ENCODE measurements around the gene INSIG1. TPM values are rescaled to one million over a fixed set of nuclear protein-coding genes. Genes with fewer than 3 reads are reported as not detected.

Gene INSIG1
- total and polyA plus RNA-seq, 4 donors, result 118 to 219 (median 193) TPM

DNA sequence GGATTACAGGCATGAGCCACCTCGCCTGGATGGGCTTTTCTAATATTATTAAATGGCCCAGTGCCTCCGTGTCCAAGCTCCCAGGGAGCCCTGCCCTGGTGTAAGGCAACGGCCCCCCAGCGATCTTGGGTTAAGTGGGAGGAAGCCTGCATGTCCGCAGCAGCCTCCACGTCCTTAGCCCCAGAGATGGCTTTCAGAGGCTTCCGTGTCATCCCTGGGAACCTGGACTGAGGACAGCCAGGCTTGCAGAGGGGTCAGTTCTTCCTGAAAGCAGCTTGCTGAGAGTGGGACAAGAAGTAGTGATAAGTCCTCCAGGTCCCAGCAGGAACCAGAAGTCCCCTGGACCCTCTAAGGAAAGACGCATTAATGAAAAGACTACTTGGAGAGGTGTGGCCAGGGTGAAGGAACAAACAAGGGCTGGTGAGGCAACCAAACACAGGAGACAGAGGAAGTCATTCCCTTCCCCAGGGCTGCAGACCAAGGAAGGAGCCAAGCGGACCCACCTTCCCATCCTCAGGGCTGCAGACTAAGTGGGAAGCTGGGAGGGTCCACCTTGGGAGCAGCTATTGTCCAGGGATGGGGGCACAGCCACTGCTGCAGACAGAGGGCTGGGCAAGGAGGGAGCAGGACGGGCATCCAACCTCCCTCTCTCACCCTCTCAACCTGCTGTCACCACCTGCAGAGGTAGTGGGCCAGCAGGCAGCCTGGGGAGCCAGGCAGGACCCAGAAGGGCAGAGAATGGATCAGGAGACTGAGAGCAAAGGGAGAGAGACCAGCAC is 13.0 kb upstream of the INSIG1 start (continued):
- no peak for TF ChIP-seq RAD21 (IDR thresholded peaks at IDR 0.05)

DNA sequence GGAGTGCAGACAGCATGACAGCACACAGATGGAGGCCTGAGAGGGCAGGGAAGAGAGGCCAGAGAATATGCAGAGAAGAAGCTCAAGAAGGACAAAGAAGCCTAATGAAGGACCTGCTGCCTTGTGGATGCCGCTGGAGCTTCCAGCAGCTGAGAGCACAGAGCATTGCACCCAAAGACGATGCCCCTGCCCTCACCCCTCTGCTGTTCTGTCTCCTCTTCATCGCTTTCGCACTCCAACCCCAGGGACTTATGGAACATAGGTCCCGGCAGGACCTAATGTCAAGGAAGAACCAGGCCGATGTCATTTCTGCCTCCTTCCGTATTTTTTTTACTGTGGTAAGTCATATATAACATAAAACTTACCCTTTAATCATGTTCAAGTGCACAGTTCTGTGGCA is 12.3 kb upstream of the INSIG1 start:
- TF ChIP-seq, protein P1, sequence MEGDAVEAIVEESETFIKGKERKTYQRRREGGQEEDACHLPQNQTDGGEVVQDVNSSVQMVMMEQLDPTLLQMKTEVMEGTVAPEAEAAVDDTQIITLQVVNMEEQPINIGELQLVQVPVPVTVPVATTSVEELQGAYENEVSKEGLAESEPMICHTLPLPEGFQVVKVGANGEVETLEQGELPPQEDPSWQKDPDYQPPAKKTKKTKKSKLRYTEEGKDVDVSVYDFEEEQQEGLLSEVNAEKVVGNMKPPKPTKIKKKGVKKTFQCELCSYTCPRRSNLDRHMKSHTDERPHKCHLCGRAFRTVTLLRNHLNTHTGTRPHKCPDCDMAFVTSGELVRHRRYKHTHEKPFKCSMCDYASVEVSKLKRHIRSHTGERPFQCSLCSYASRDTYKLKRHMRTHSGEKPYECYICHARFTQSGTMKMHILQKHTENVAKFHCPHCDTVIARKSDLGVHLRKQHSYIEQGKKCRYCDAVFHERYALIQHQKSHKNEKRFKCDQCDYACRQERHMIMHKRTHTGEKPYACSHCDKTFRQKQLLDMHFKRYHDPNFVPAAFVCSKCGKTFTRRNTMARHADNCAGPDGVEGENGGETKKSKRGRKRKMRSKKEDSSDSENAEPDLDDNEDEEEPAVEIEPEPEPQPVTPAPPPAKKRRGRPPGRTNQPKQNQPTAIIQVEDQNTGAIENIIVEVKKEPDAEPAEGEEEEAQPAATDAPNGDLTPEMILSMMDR (IDR thresholded peaks at IDR 0.05; ENCODE audit: low read depth, low read length, missing input control), result no peak
- TF ChIP-seq HNF4G (IDR thresholded peaks at IDR 0.05) (no peak), HNF4A (conservative IDR thresholded peaks at IDR 0.05) (no peak), FOXA1 (IDR thresholded peaks at IDR 0.05) (no peak), NR2F2 (IDR thresholded peaks at IDR 0.05) (no peak), YY1 (IDR thresholded peaks at IDR 0.05) (no peak), GABPA (IDR thresholded peaks at IDR 0.05 in 1 of 2, conservative IDR thresholded peaks at IDR 0.05 in 1 of 2) (no peak), EGR1 (IDR thresholded peaks at IDR 0.05; ENCODE audit: low read depth in 2 of 2) (no peak)
- TF ChIP-seq, protein P2, sequence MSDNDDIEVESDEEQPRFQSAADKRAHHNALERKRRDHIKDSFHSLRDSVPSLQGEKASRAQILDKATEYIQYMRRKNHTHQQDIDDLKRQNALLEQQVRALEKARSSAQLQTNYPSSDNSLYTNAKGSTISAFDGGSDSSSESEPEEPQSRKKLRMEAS (IDR thresholded peaks at IDR 0.05), result no peak
- TF ChIP-seq, protein P3, sequence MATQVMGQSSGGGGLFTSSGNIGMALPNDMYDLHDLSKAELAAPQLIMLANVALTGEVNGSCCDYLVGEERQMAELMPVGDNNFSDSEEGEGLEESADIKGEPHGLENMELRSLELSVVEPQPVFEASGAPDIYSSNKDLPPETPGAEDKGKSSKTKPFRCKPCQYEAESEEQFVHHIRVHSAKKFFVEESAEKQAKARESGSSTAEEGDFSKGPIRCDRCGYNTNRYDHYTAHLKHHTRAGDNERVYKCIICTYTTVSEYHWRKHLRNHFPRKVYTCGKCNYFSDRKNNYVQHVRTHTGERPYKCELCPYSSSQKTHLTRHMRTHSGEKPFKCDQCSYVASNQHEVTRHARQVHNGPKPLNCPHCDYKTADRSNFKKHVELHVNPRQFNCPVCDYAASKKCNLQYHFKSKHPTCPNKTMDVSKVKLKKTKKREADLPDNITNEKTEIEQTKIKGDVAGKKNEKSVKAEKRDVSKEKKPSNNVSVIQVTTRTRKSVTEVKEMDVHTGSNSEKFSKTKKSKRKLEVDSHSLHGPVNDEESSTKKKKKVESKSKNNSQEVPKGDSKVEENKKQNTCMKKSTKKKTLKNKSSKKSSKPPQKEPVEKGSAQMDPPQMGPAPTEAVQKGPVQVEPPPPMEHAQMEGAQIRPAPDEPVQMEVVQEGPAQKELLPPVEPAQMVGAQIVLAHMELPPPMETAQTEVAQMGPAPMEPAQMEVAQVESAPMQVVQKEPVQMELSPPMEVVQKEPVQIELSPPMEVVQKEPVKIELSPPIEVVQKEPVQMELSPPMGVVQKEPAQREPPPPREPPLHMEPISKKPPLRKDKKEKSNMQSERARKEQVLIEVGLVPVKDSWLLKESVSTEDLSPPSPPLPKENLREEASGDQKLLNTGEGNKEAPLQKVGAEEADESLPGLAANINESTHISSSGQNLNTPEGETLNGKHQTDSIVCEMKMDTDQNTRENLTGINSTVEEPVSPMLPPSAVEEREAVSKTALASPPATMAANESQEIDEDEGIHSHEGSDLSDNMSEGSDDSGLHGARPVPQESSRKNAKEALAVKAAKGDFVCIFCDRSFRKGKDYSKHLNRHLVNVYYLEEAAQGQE (IDR thresholded peaks at IDR 0.05), result no peak
- Histone ChIP-seq H3K4me1 (ENCODE audit: control insufficient read depth in 4 of 4, insufficient read depth in 4 of 4, low read length in 3 of 4) (peaks cover 0 to 6% (median 0%) of the 10 kb centered on the region in 4 donors), H3K36me3 (ENCODE audit: control insufficient read depth in 4 of 4, insufficient read depth in 3 of 4, low read depth in 1 of 4, low read length in 3 of 4) (no peaks in the 10 kb centered on the region), H3K27me3 (ENCODE audit: control insufficient read depth in 4 of 4, insufficient read depth in 4 of 4, low read length in 3 of 4) (no peaks in the 10 kb centered on the region), H3K4me3 (ENCODE audit: low read depth in 1 of 3, low read length in 3 of 3) (no peak overlapping the region), H3K9ac (ENCODE audit: low read depth in 1 of 2, low read length in 2 of 2) (no peak overlapping the region), H3K27ac (ENCODE audit: low read depth in 1 of 2, low read length in 2 of 2) (no peak overlapping the region), H3K9me3 (ENCODE audit: control insufficient read depth in 4 of 4, low read length in 3 of 4) (no peaks in the 10 kb centered on the region)
- WGBS, result 93% methylated on average over 7 of the region's 7 CpGs
- no peak for DNase-seq (ENCODE audit: low spot score)

DNA sequence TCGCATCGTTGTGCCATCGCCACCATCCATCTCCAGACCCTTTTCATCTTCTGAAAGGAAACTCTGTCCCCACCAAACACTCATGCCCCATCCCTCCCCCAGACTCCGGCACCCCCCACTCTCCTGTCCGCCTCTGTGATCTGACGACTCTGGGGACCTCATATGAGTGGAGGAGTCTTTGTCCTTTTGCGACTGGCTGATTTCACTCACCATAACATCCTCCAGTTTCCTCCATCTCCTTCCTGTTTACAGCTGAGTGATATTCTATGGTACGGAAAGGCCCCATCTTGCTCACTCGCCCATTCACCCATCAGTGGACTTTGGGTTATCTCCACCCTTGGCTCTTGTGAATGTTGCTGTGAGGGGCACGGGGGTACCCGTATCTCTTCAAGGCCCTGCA is 11.8 kb upstream of the INSIG1 start:
- no peak overlapping the region for H3K27ac ChIP-seq (ENCODE audit: low read depth in 1 of 2, low read length in 2 of 2)
- no peaks in the 10 kb centered on the region for H3K27me3 ChIP-seq (ENCODE audit: control insufficient read depth in 4 of 4, insufficient read depth in 4 of 4, low read length in 3 of 4)
- peaks cover 0 to 6% (median 1%) of the 10 kb centered on the region in 4 donors for H3K4me1 ChIP-seq (ENCODE audit: control insufficient read depth in 4 of 4, insufficient read depth in 4 of 4, low read length in 3 of 4)
- 84% methylated on average over 11 of the region's 11 CpGs for WGBS
- no peak overlapping the region for H3K9ac ChIP-seq (ENCODE audit: low read depth in 1 of 2, low read length in 2 of 2)
- DNase-seq (ENCODE audit: low spot score), result no peak
- no peaks in the 10 kb centered on the region for H3K36me3 ChIP-seq (ENCODE audit: control insufficient read depth in 4 of 4, insufficient read depth in 3 of 4, low read depth in 1 of 4, low read length in 3 of 4)
- TF ChIP-seq, protein P3 (IDR thresholded peaks at IDR 0.05), result no peak
- no peak for TF ChIP-seq JUND (IDR thresholded peaks at IDR 0.05)
- TF ChIP-seq, protein P2 (IDR thresholded peaks at IDR 0.05), result no peak
- no peak for TF ChIP-seq SP1 (IDR thresholded peaks at IDR 0.05)
- TF ChIP-seq RXRA (IDR thresholded peaks at IDR 0.05), result no peak
- no peaks in the 10 kb centered on the region for H3K9me3 ChIP-seq (ENCODE audit: control insufficient read depth in 4 of 4, low read length in 3 of 4)
- H3K4me3 ChIP-seq (ENCODE audit: low read depth in 1 of 3, low read length in 3 of 3), result no peak overlapping the region

Data from liver (tissue), 9 donors.